Measurements from ENCODE around the gene HAPSTR1. TPM values are rescaled to one million over a fixed set of nuclear protein-coding genes. Genes with fewer than 3 reads are reported as not detected.

The HAPSTR1 gene
- total and polyA plus RNA-seq, 2 of the 13 experiments (the other 11 are each of a cell fraction or from before 2014, with no cell fraction given): 25.2 to 83.2 TPM

DNA sequence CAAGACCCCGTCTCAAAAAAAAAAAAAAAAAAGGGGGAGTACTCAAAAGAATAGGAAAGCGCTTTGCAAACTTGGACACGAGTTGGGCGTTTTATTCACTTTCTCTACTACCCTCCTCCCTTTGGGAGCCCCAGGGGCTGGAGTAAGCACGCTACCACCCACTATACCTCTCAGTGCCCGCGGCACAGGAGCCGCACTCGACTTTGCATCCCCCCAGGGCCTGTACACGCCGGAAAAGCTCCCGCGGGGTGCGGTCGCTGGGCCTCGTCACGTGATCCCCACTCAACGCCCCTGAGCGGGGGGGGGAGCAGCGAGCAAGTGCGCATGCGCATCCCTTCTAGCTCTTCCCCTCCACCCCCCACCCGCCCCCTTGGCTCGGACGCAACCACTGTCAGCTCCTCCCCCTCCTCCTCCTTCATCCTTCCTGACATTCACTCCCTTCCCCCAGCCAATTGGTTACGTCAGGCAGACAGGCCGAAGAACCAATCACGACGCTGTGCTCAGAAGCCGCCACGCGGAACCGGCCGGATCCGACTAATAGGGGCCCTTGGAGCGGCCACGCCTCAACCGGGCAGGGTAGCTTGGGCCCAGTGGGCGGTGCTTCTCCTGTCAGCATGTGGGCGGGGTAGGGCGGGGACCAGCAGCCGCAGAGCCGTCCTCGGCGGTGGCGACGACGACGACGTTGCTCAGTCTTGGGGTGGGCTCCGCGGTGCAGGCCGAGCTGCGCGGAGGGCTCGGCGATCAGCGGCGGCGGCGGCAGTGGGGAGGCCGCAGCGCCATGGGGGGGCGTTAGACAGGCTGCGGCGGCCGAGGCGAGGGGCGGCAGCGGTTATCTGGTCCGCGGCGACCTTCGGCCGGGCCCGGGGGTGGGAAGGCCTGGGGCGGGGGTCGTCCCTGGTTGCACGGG is at the start of gene HAPSTR1 (continued):
- TF ChIP-seq, protein P1, sequence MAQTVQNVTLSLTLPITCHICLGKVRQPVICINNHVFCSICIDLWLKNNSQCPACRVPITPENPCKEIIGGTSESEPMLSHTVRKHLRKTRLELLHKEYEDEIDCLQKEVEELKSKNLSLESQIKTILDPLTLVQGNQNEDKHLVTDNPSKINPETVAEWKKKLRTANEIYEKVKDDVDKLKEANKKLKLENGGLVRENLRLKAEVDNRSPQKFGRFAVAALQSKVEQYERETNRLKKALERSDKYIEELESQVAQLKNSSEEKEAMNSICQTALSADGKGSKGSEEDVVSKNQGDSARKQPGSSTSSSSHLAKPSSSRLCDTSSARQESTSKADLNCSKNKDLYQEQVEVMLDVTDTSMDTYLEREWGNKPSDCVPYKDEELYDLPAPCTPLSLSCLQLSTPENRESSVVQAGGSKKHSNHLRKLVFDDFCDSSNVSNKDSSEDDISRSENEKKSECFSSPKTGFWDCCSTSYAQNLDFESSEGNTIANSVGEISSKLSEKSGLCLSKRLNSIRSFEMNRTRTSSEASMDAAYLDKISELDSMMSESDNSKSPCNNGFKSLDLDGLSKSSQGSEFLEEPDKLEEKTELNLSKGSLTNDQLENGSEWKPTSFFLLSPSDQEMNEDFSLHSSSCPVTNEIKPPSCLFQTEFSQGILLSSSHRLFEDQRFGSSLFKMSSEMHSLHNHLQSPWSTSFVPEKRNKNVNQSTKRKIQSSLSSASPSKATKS (CRISPR knock-in tag; IDR thresholded peaks at IDR 0.05): no peak
- peak; percentile 91; the same call in 1 of the 2 replicates for TF ChIP-seq ZNF558 (CRISPR knock-in tag; IDR thresholded peaks at IDR 0.05; ENCODE audit: borderline replicate concordance)
- peak; percentile 88 for TF ChIP-seq MIER3 (CRISPR knock-in tag; IDR thresholded peaks at IDR 0.05; ENCODE audit: borderline replicate concordance)
- TF ChIP-seq, protein P2, sequence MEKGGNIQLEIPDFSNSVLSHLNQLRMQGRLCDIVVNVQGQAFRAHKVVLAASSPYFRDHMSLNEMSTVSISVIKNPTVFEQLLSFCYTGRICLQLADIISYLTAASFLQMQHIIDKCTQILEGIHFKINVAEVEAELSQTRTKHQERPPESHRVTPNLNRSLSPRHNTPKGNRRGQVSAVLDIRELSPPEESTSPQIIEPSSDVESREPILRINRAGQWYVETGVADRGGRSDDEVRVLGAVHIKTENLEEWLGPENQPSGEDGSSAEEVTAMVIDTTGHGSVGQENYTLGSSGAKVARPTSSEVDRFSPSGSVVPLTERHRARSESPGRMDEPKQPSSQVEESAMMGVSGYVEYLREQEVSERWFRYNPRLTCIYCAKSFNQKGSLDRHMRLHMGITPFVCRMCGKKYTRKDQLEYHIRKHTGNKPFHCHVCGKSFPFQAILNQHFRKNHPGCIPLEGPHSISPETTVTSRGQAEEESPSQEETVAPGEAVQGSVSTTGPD (CRISPR knock-in tag; IDR thresholded peaks at IDR 0.05): no peak
- TF ChIP-seq RFXAP (CRISPR knock-in tag; IDR thresholded peaks at IDR 0.05; ENCODE audit: borderline replicate concordance): peak; percentile 89; the same call in 1 of the 2 replicates
- TF ChIP-seq ARNTL (CRISPR knock-in tag; IDR thresholded peaks at IDR 0.05): peak; percentile 81
- peak; percentile 3; the same call in 1 of the 2 replicates for TF ChIP-seq ZNF670 (CRISPR knock-in tag; IDR thresholded peaks at IDR 0.05; ENCODE audit: borderline replicate concordance)
- no peak for TF ChIP-seq MZF1 (CRISPR knock-in tag; IDR thresholded peaks at IDR 0.05; ENCODE audit: borderline replicate concordance)
- TF ChIP-seq ZFP82 (CRISPR knock-in tag; IDR thresholded peaks at IDR 0.05; ENCODE audit: borderline replicate concordance): no peak; the same call in none of the 2 replicates
- peak; percentile 96 for TF ChIP-seq ZSCAN31 (CRISPR knock-in tag; IDR thresholded peaks at IDR 0.05; ENCODE audit: low read depth)
- TF ChIP-seq ETV5 (CRISPR knock-in tag; IDR thresholded peaks at IDR 0.05; ENCODE audit: borderline replicate concordance): peak; percentile 80
- TF ChIP-seq NFIC (IDR thresholded peaks at IDR 0.05; ENCODE audit: low read length): no peak; the same call in 1 of the 2 replicates
- no peak; the same call in 1 of the 2 replicates for TF ChIP-seq ERF (CRISPR knock-in tag; IDR thresholded peaks at IDR 0.05)
- TF ChIP-seq ZNF350 (CRISPR knock-in tag; IDR thresholded peaks at IDR 0.05; ENCODE audit: borderline replicate concordance, low read depth): peak; percentile 85; the same call in 1 of the 2 replicates
- peak; percentile 91 for TF ChIP-seq TGIF2 (CRISPR knock-in tag; IDR thresholded peaks at IDR 0.05)
- TF ChIP-seq DR1 (CRISPR knock-in tag; IDR thresholded peaks at IDR 0.05): peak; percentile 94; the same call in 1 of the 2 replicates
- TF ChIP-seq SIX4 (CRISPR knock-in tag; IDR thresholded peaks at IDR 0.05): peak; percentile 10
- TF ChIP-seq ZNF552 (CRISPR knock-in tag; IDR thresholded peaks at IDR 0.05; ENCODE audit: borderline replicate concordance): peak; percentile 92; the same call in 1 of the 2 replicates
- peak; percentile 81; the same call in 1 of the 2 replicates for TF ChIP-seq DMAP1 (CRISPR knock-in tag; IDR thresholded peaks at IDR 0.05)
- TF ChIP-seq ZNF773 (CRISPR knock-in tag; IDR thresholded peaks at IDR 0.05; ENCODE audit: borderline replicate concordance): peak; percentile 98
- peak; percentile 89; the same call in 1 of the 2 replicates for TF ChIP-seq ZNF550 (CRISPR knock-in tag; IDR thresholded peaks at IDR 0.05; ENCODE audit: borderline replicate concordance)
- no peak for TF ChIP-seq TRIM24 (CRISPR knock-in tag; IDR thresholded peaks at IDR 0.05)
- TF ChIP-seq MTF2 (CRISPR knock-in tag; IDR thresholded peaks at IDR 0.05; ENCODE audit: borderline replicate concordance): no peak
- TF ChIP-seq, protein P3, sequence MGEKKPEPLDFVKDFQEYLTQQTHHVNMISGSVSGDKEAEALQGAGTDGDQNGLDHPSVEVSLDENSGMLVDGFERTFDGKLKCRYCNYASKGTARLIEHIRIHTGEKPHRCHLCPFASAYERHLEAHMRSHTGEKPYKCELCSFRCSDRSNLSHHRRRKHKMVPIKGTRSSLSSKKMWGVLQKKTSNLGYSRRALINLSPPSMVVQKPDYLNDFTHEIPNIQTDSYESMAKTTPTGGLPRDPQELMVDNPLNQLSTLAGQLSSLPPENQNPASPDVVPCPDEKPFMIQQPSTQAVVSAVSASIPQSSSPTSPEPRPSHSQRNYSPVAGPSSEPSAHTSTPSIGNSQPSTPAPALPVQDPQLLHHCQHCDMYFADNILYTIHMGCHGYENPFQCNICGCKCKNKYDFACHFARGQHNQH (CRISPR knock-in tag; IDR thresholded peaks at IDR 0.05): peak; percentile 94
- peak; percentile 88 for TF ChIP-seq ZNF296 (CRISPR knock-in tag; conservative IDR thresholded peaks at IDR 0.05)
- TF ChIP-seq HNRNPLL (IDR thresholded peaks at IDR 0.05; ENCODE audit: low read depth, low read length, poor library complexity, severe bottlenecking): peak; percentile 83
